IMR-90 (cell line): ENCODE data around the gene KIAA1614.

Experiments used
- BHLHE40 ChIP-seq: fragments of 150-350 bp; IDR thresholded peaks from 2 replicates; pipeline ENCODE4 v1.6.1; 2016; ENCODE audit warnings: mild to moderate bottlenecking, low read depth, low read length
- CEBPB ChIP-seq: IDR thresholded peaks from 2 replicates; pipeline ENCODE4 v1.6.1; 2012; ENCODE audit warnings: low read depth, low read length, improper control_type of control experiment
- CHD1 ChIP-seq: IDR thresholded peaks from 2 replicates; pipeline ENCODE4 v1.6.1; 2012; ENCODE audit warnings: low read depth, low read length, improper control_type of control experiment
- ELK1 ChIP-seq: fragments of 150-350 bp; IDR thresholded peaks from 2 replicates; pipeline ENCODE4 v1.6.1; 2016; ENCODE audit warnings: low read depth, mild to moderate bottlenecking, low read length, moderate library complexity, borderline replicate concordance
- FOS ChIP-seq: fragments of 150-350 bp; IDR thresholded peaks from 2 replicates; pipeline ENCODE4 v1.6.1; 2016; ENCODE audit warnings: low read depth, low read length
- MAZ ChIP-seq: IDR thresholded peaks from 2 replicates; pipeline ENCODE4 v1.6.1; 2012; ENCODE audit warnings: low read depth, mild to moderate bottlenecking, low read length, improper control_type of control experiment, moderate library complexity, borderline replicate concordance
- MXI1 ChIP-seq: IDR thresholded peaks from 2 replicates; pipeline ENCODE4 v1.6.1; 2012; ENCODE audit warnings: low read depth, mild to moderate bottlenecking, low read length, moderate library complexity, borderline replicate concordance
- POLR2A ChIP-seq: IDR thresholded peaks from 2 replicates; pipeline ENCODE4 v1.6.1; 2012; ENCODE audit warnings: mild to moderate bottlenecking, low read depth, low read length
- RAD21 ChIP-seq: IDR thresholded peaks from 2 replicates; pipeline ENCODE4 v1.6.1; 2012; ENCODE audit warnings: low read length, improper control_type of control experiment
- RCOR1 ChIP-seq: IDR thresholded peaks from 2 replicates; pipeline ENCODE4 v1.6.1; 2012; ENCODE audit warnings: mild to moderate bottlenecking, low read length, improper control_type of control experiment; ENCODE audit not compliant: insufficient replicate concordance
- RFX5 ChIP-seq: IDR thresholded peaks from 2 replicates; pipeline ENCODE4 v1.8.0; 2012; ENCODE audit warnings: low read depth, mild to moderate bottlenecking, low read length, moderate library complexity
- SMC3 ChIP-seq: fragments of 150-350 bp; IDR thresholded peaks from 2 replicates; pipeline ENCODE4 v1.6.1; 2016; ENCODE audit warnings: low read depth, mild to moderate bottlenecking, antibody characterized with exemption, low read length, moderate library complexity
- TF ChIP-seq, protein P1 (sequence below): conservative IDR thresholded peaks from 2 replicates; pipeline ENCODE4 v1.5.1; 2012; ENCODE audit warnings: mild to moderate bottlenecking, low read depth, low read length, improper control_type of control experiment
- TF ChIP-seq, protein P2 (sequence below): fragments of 150-350 bp; IDR thresholded peaks from 2 replicates; pipeline ENCODE4 v1.6.1; 2017; ENCODE audit warnings: mild to moderate bottlenecking, antibody characterized with exemption, low read length, low read depth

- TF ChIP-seq, protein P1, sequence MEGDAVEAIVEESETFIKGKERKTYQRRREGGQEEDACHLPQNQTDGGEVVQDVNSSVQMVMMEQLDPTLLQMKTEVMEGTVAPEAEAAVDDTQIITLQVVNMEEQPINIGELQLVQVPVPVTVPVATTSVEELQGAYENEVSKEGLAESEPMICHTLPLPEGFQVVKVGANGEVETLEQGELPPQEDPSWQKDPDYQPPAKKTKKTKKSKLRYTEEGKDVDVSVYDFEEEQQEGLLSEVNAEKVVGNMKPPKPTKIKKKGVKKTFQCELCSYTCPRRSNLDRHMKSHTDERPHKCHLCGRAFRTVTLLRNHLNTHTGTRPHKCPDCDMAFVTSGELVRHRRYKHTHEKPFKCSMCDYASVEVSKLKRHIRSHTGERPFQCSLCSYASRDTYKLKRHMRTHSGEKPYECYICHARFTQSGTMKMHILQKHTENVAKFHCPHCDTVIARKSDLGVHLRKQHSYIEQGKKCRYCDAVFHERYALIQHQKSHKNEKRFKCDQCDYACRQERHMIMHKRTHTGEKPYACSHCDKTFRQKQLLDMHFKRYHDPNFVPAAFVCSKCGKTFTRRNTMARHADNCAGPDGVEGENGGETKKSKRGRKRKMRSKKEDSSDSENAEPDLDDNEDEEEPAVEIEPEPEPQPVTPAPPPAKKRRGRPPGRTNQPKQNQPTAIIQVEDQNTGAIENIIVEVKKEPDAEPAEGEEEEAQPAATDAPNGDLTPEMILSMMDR: no peak
- TF ChIP-seq, protein P2, sequence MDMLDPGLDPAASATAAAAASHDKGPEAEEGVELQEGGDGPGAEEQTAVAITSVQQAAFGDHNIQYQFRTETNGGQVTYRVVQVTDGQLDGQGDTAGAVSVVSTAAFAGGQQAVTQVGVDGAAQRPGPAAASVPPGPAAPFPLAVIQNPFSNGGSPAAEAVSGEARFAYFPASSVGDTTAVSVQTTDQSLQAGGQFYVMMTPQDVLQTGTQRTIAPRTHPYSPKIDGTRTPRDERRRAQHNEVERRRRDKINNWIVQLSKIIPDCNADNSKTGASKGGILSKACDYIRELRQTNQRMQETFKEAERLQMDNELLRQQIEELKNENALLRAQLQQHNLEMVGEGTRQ: no peak
- no peak for TF ChIP-seq ELK1
- TF ChIP-seq RFX5: no peak
- TF ChIP-seq CEBPB: no peak
- TF ChIP-seq POLR2A: no peak
- no peak for TF ChIP-seq RAD21
- no peak for TF ChIP-seq SMC3
- TF ChIP-seq FOS: no peak
- no peak for TF ChIP-seq RCOR1
- TF ChIP-seq MXI1: no peak
- TF ChIP-seq CHD1: no peak
- no peak for TF ChIP-seq MAZ
- no peak for TF ChIP-seq BHLHE40
These were observed 29.0 kb downstream of the KIAA1614 start for GRCh38 chr1:180941518-180942275.
